Hematopoietic multipotent progenitor cell treated with erythropoietin and hydrocortisone succinate and interleukin-3 and kit ligand, for 4 days (in vitro differentiated cells): Measurements from ENCODE around the gene ANKRD35.
"Not testable (repeated sequence)": the region's sequence is repeated elsewhere in the genome, so short reads cannot be mapped to it uniquely, and the experiment has no call there.

Experiments used
- DNase-seq: peaks from one replicate; pipeline ENCODE4 v3.0.0-alpha.2; 2015

ANKRD35 gene

GRCh38 chr1:145885738-145886287, at the start of gene ANKRD35:
TSS of gene ANKRD35 (minus strand) at chr1:145885866. CDS start at chr1:145885758, 108 bp downstream.
- DNase-seq, result peak; percentile 93

GRCh38 chr1:145932522-145933009, 46.9 kb upstream of the ANKRD35 start:
- peak; percentile 88 for DNase-seq

DNA sequence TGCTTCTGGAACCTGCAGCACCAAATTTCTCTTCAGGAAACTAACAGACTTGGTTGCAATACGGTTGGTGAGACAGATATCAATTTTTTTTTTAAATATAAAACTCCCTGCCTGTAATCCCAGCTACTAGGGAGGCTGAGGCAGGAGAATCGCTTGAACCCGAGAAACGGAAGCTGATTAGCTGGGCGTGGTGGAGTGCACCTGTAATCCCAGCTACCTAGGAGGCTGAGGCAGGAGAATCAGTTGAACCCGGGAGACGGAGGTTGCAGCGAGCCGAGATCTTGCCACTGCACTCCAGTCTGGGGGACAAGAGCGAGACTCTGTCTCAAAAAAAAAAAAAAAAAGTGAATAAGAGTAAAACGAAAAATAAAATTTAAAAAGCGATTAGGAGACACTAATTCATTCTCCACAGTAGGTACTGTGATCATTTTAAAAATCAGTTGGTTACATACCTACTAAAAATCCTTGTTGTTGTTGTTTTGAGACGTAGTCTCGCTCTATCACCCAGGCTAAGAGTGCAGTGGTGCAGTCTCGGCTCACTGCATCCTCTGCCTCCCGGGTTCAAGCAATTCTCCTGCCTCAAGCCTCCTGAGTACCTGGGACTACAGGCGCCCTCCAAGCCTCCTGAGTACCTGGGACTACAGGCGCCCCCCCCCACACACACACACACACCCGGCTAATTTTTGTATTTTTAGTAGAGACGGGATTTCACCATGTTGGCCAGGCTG, 42.4 kb upstream of the ANKRD35 start:
- DNase-seq, result no peak

- peak; percentile 99 for DNase-seq
Measured at GRCh38 chr1:145927063-145927886, 41.6 kb upstream of the ANKRD35 start, which contains the start of gene RBM8A. TSS of gene RBM8A (minus strand) at chr1:145927484. CDS start at chr1:145927426, 58 bp downstream.

DNA sequence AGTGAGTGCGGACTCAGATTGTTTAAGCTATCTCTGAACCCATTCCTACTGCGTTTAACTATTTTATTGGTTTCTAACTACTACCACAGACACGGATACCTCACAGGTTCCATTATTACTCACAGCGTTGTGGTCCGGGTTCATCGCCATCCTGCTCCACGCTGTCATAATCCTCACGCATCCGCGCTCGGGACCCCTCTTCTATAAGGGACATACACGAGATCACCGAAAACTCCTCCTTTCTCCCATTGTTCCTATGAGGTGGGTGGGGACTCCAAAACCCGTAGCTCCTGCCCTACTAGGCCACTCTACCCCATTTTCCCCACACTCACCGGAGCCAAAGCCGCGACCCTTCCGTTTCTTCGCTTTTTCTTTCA, 41.0 kb upstream of the ANKRD35 start:
- DNase-seq, result no peak

- peak; percentile 29 for DNase-seq
Measured at GRCh38 chr1:145922266-145922665, 36.6 kb upstream of the ANKRD35 start.

GRCh38 chr1:145920297-145920696, 34.6 kb upstream of the ANKRD35 start:
- not testable (repeated sequence) for DNase-seq

- DNase-seq, result peak; percentile 73
Measured at GRCh38 chr1:145918992-145919939, 33.6 kb upstream of the ANKRD35 start.

GRCh38 chr1:145918144-145918991, 32.7 kb upstream of the ANKRD35 start, which contains the start of gene PEX11B:
TSS of gene PEX11B (minus strand) at chr1:145918717. CDS start at chr1:145918688, 29 bp downstream.
- peak; percentile 98 for DNase-seq

GRCh38 chr1:145917595-145917994, 31.9 kb upstream of the ANKRD35 start:
- no peak for DNase-seq

- DNase-seq, result no peak
Measured at GRCh38 chr1:145916745-145917144, 31.1 kb upstream of the ANKRD35 start.

GRCh38 chr1:145912128-145912641, 26.5 kb upstream of the ANKRD35 start:
- no peak for DNase-seq

GRCh38 chr1:145908653-145909052, 23.0 kb upstream of the ANKRD35 start:
- DNase-seq, result no peak

GRCh38 chr1:145906954-145907753, 21.5 kb upstream of the ANKRD35 start:
- DNase-seq, result no peak

- no peak for DNase-seq
Measured at GRCh38 chr1:145901312-145902021, 15.8 kb upstream of the ANKRD35 start.

GRCh38 chr1:145898756-145899155, 13.1 kb upstream of the ANKRD35 start:
- no peak for DNase-seq

GRCh38 chr1:145897969-145898368, 12.3 kb upstream of the ANKRD35 start:
- DNase-seq, result no peak

- DNase-seq, result no peak
Measured at GRCh38 chr1:145895471-145895870, 9.8 kb upstream of the ANKRD35 start.

- no peak for DNase-seq
Measured at GRCh38 chr1:145893306-145894055, 7.8 kb upstream of the ANKRD35 start.
